ENCODE results near the gene VPS72. TPM values are rescaled to one million over a fixed set of nuclear protein-coding genes. Genes with fewer than 3 reads are reported as not detected.

Gene VPS72
- total RNA-seq, 1 experiment from 2014 or later, result 68.9 TPM

- POLR2A ChIA-PET, result no interaction called here
- intact Hi-C loops (cut with micrococcal nuclease), result no loop called here
- no peak overlapping the region for H3K9ac ChIP-seq (ENCODE audit: low read length)
- DNase-seq (ENCODE audit: low read depth, low spot score), result no peak
- H3K4me3 ChIP-seq (replicated peaks in 1 of 2; ENCODE audit: low read depth in 1 of 2, low read length in 2 of 2), result no peak overlapping the region
- no peaks in the 10 kb centered on the region for H4K20me1 ChIP-seq (ENCODE audit: insufficient read depth)
- CTCF ChIA-PET, result no interaction called here
- H3K36me3 ChIP-seq (ENCODE audit: control insufficient read depth in 1 of 2, insufficient read depth in 2 of 2, low read length in 2 of 2), result no peaks in the 10 kb centered on the region
- BruUV-seq (replicated peaks), result no TSS peak
- H3K9me2 ChIP-seq (ENCODE audit: insufficient read depth), result no peaks in the 10 kb centered on the region
- H3K27me3 ChIP-seq (ENCODE audit: insufficient read depth, low read length), result no peaks in the 10 kb centered on the region
- RAD21 ChIA-PET (ENCODE audit: low non-redundant PET in 1 of 2, low total read pairs in 2 of 2, uncharacterized antibody in 2 of 2, unreplicated experiment in 2 of 2), result no interaction called here
- no peak for TF ChIP-seq ZNF274 (IDR thresholded peaks at IDR 0.05; ENCODE audit: low read depth, low read length)
- no peak for TF ChIP-seq TCF7L2 (IDR thresholded peaks at IDR 0.05; ENCODE audit: borderline replicate concordance, extremely low read depth, insufficient read depth, insufficient read length)
- TF ChIP-seq SP1 (IDR thresholded peaks at IDR 0.05; ENCODE audit: low read depth), result no peak
- no peak for TF ChIP-seq POLR2AphosphoS5 (IDR thresholded peaks at IDR 0.05; ENCODE audit: low read depth, low read length)
- no peak for TF ChIP-seq EGR1 (IDR thresholded peaks at IDR 0.05; ENCODE audit: low read depth)
- no peak for TF ChIP-seq FOSL1 (IDR thresholded peaks at IDR 0.05; ENCODE audit: low read depth)
- no peak for TF ChIP-seq SIN3A (IDR thresholded peaks at IDR 0.05; ENCODE audit: low read depth)
- no peaks in the 10 kb centered on the region for H3K79me2 ChIP-seq (ENCODE audit: insufficient read depth, low read length)
- no peak overlapping the region for H3K4me2 ChIP-seq (ENCODE audit: low read length)
- no peak for ATAC-seq
- no peaks in the 10 kb centered on the region for H3K9me3 ChIP-seq (ENCODE audit: control insufficient read depth in 1 of 2, insufficient read depth in 1 of 2, low read depth in 1 of 2, low read length in 2 of 2)
- no peak overlapping the region for H2AFZ ChIP-seq (ENCODE audit: low read depth, low read length, poor library complexity, severe bottlenecking)
- H3K4me1 ChIP-seq (ENCODE audit: control insufficient read depth in 1 of 2, insufficient read depth in 2 of 2, low read length in 2 of 2), result no peaks in the 10 kb centered on the region
- no peak overlapping the region for H3K27ac ChIP-seq (ENCODE audit: low read depth, low read length)
Observed at GRCh38 chr1:151137789-151138188, 52.2 kb downstream of the VPS72 start.

GRCh38 chr1:151135433-151136385 is 54.3 kb downstream of the VPS72 start:
- Histone ChIP-seq H4K20me1 (ENCODE audit: insufficient read depth) (no peaks in the 10 kb centered on the region), H3K4me2 (ENCODE audit: low read length) (no peak overlapping the region), H3K27ac (ENCODE audit: low read depth, low read length) (no peak overlapping the region), H3K9me2 (ENCODE audit: insufficient read depth) (no peaks in the 10 kb centered on the region), H3K9ac (ENCODE audit: low read length) (no peak overlapping the region), H3K4me3 (replicated peaks in 1 of 2; ENCODE audit: low read depth in 1 of 2, low read length in 2 of 2) (no peak overlapping the region), H3K4me1 (ENCODE audit: control insufficient read depth in 1 of 2, insufficient read depth in 2 of 2, low read length in 2 of 2) (no peaks in the 10 kb centered on the region), H3K9me3 (ENCODE audit: control insufficient read depth in 1 of 2, insufficient read depth in 1 of 2, low read depth in 1 of 2, low read length in 2 of 2) (no peaks in the 10 kb centered on the region), H3K27me3 (ENCODE audit: insufficient read depth, low read length) (no peaks in the 10 kb centered on the region), H3K36me3 (ENCODE audit: control insufficient read depth in 1 of 2, insufficient read depth in 2 of 2, low read length in 2 of 2) (no peaks in the 10 kb centered on the region), H2AFZ (ENCODE audit: low read depth, low read length, poor library complexity, severe bottlenecking) (no peak overlapping the region), H3K79me2 (ENCODE audit: insufficient read depth, low read length) (no peaks in the 10 kb centered on the region)
- TF ChIP-seq, protein P1, sequence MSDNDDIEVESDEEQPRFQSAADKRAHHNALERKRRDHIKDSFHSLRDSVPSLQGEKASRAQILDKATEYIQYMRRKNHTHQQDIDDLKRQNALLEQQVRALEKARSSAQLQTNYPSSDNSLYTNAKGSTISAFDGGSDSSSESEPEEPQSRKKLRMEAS (IDR thresholded peaks at IDR 0.05), result no peak
- TF ChIP-seq, protein P2, sequence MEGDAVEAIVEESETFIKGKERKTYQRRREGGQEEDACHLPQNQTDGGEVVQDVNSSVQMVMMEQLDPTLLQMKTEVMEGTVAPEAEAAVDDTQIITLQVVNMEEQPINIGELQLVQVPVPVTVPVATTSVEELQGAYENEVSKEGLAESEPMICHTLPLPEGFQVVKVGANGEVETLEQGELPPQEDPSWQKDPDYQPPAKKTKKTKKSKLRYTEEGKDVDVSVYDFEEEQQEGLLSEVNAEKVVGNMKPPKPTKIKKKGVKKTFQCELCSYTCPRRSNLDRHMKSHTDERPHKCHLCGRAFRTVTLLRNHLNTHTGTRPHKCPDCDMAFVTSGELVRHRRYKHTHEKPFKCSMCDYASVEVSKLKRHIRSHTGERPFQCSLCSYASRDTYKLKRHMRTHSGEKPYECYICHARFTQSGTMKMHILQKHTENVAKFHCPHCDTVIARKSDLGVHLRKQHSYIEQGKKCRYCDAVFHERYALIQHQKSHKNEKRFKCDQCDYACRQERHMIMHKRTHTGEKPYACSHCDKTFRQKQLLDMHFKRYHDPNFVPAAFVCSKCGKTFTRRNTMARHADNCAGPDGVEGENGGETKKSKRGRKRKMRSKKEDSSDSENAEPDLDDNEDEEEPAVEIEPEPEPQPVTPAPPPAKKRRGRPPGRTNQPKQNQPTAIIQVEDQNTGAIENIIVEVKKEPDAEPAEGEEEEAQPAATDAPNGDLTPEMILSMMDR (IDR thresholded peaks at IDR 0.05 in 2 of 3, conservative IDR thresholded peaks at IDR 0.05 in 1 of 3; ENCODE audit: borderline replicate concordance in 1 of 3, insufficient read depth in 1 of 3, low read depth in 2 of 3, low read length in 2 of 3), result peak in 2 of 3 experiments; percentile 18 to 29; a peak in 1 of 6 replicates
- CTCF ChIA-PET, result no interaction called here
- RAD21 ChIA-PET (ENCODE audit: low non-redundant PET in 1 of 2, low total read pairs in 2 of 2, uncharacterized antibody in 2 of 2, unreplicated experiment in 2 of 2), result no interaction called here
- ATAC-seq, result peak; percentile 60
- POLR2A ChIA-PET, result no interaction called here
- BruUV-seq (replicated peaks), result no TSS peak
- no peak for DNase-seq (ENCODE audit: low read depth, low spot score)
- intact Hi-C loops (cut with micrococcal nuclease), result no loop called here

All from HCT116 (cell line).